PC-9 (cell line): ENCODE data around the gene GJC1. TPM values are rescaled to one million over a fixed set of nuclear protein-coding genes. Genes with fewer than 3 reads are reported as not detected.

Experiments used
- BruUV-seq: library from RNA; stranded (reverse); fragments of 400-500 nt; replicated peaks from 2 replicates; lab custom pipeline; 2021; lab: Mats Ljungman, UMichigan
- CTCF ChIA-PET: fragments of 300-600 bp; sonication (Branson Sonifier 250); formaldehyde crosslinking; loops from one replicate; lab custom pipeline; 2022; ENCODE audit warnings: antibody characterized with exemption; lab: Charles Lee
- POLR2A ChIA-PET: fragments of 300-600 bp; sonication (Branson Sonifier 250); formaldehyde crosslinking; loops from one replicate; lab custom pipeline; 2022; ENCODE audit warnings: antibody characterized with exemption; ENCODE audit not compliant: unreplicated experiment; lab: Charles Lee
- DNase-seq, 2 experiments: peaks; one replicate each; pipeline versions ENCODE4 v3.0.0 to v3.0.0-alpha.2; 2015 to 2022; ENCODE audit warnings: mixed read lengths in 1 of 2
- H2AFZ ChIP-seq: fragments of 200-600 bp; sonication (generic); 2 replicates; pipeline ENCODE4 v1.8.1; 2017; ENCODE audit warnings: antibody characterized with exemption
- H3F3A ChIP-seq: fragments of 200-600 bp; sonication (generic); 2 replicates; pipeline ENCODE4 v1.8.1; 2017; ENCODE audit warnings: antibody characterized with exemption, mild to moderate bottlenecking, low read depth; ENCODE audit not compliant: insufficient read depth
- H3K27ac ChIP-seq: fragments of 200-600 bp; sonication (generic); 2 replicates; pipeline ENCODE4 v1.6.1; 2016; ENCODE audit warnings: mixed run types
- H3K27me3 ChIP-seq: fragments of 200-600 bp; sonication (generic); 2 replicates; pipeline ENCODE4 v1.6.1; 2016; ENCODE audit warnings: low read depth, mixed run types; ENCODE audit not compliant: insufficient read depth
- H3K36me3 ChIP-seq: fragments of 200-600 bp; sonication (generic); 2 replicates; pipeline ENCODE4 v1.6.1; 2016; ENCODE audit warnings: low read depth, mixed run types
- H3K4me1 ChIP-seq: fragments of 200-600 bp; sonication (generic); replicated peaks from 2 replicates; pipeline ENCODE4 v1.6.1; 2016; ENCODE audit warnings: mixed run types; ENCODE audit not compliant: insufficient read depth
- H3K4me2 ChIP-seq: fragments of 200-600 bp; sonication (generic); 2 replicates; pipeline ENCODE4 v1.6.1; 2017; ENCODE audit warnings: mixed run types
- H3K4me3 ChIP-seq: fragments of 200-600 bp; sonication (generic); 2 replicates; pipeline ENCODE4 v1.6.1; 2016; ENCODE audit warnings: mixed run types
- H3K79me2 ChIP-seq: fragments of 200-600 bp; sonication (generic); 2 replicates; pipeline ENCODE4 v1.6.1; 2017; ENCODE audit warnings: low read depth, mixed run types
- H3K9me2 ChIP-seq: fragments of 200-600 bp; sonication (generic); 2 replicates; pipeline ENCODE4 v1.8.1; 2017; ENCODE audit warnings: mild to moderate bottlenecking; ENCODE audit not compliant: insufficient read depth
- H3K9me3 ChIP-seq: fragments of 200-600 bp; sonication (generic); 2 replicates; pipeline ENCODE4 v1.8.1; 2016; ENCODE audit warnings: low read depth; ENCODE audit not compliant: insufficient read depth
- H4K20me1 ChIP-seq: fragments of 200-600 bp; sonication (generic); 2 replicates; pipeline ENCODE4 v1.8.1; 2017; ENCODE audit not compliant: insufficient read depth
- EZH2 ChIP-seq: fragments of 200-600 bp; sonication (generic); IDR thresholded peaks from 2 replicates; pipeline ENCODE4 v1.8.0; 2017; ENCODE audit warnings: antibody characterized with exemption, low read depth
- intact Hi-C: fragments of 100-400 bp; cut with micrococcal nuclease; formaldehyde crosslinking; loops from one replicate; pipeline ENCODE4 v1.10.0; 2022; ENCODE audit not compliant: unreplicated experiment
- total RNA-seq: library from RNA; stranded (reverse); gene quantifications from 2 replicates; pipeline ENCODE4 v1.2.3, GENCODE V29; 2021
- TF ChIP-seq, protein P1 (sequence below): fragments of 200-600 bp; sonication (generic); conservative IDR thresholded peaks from 2 replicates; pipeline ENCODE4 v1.6.1; 2017; ENCODE audit warnings: mixed run types, antibody characterized with exemption, mild to moderate bottlenecking, moderate library complexity

GJC1 gene
- total RNA-seq, 1 experiment from 2014 or later: 42.6 TPM

DNA sequence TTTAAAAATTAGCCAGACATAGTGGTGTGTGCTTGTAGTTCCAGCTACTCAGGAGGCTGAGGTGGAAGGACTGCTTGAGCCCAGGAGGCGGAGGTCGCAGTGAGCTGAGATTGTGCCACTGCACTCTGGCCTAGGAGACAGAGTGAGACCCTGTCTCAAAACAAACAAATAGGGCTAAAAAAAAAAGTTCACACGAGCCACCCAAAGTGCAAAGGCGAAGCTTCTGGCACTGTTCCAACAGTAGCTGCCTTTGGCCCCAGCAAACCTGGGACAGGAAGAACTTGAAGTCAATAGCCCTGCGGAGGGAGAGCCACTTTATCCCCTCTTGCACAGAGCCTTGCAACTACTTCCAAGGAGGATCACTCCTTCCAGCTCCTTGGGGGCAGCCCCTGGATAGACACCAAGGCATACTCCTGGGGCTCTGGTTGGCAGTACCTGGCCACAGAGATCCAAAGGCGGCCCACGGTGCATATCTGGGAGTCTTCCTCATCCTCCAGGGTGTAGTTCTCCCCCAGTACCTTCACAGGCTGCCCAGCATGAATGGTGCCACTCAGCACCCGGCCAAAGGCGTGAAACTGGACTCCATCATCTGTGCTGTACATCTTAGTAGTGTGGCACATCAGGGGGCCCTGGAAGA is 32.3 kb upstream of the GJC1 start:
- H3K4me2 ChIP-seq: no peak overlapping the region
- no peaks in the 10 kb centered on the region for H3K79me2 ChIP-seq
- no peak overlapping the region for H2AFZ ChIP-seq
- H3K27ac ChIP-seq: no peak overlapping the region
- H3K9me2 ChIP-seq: no peaks in the 10 kb centered on the region
- H3K4me3 ChIP-seq: no peak overlapping the region
- H3K36me3 ChIP-seq: peaks cover 28% of the 10 kb centered on the region
- TF ChIP-seq EZH2: no peak
- TF ChIP-seq, protein P1, sequence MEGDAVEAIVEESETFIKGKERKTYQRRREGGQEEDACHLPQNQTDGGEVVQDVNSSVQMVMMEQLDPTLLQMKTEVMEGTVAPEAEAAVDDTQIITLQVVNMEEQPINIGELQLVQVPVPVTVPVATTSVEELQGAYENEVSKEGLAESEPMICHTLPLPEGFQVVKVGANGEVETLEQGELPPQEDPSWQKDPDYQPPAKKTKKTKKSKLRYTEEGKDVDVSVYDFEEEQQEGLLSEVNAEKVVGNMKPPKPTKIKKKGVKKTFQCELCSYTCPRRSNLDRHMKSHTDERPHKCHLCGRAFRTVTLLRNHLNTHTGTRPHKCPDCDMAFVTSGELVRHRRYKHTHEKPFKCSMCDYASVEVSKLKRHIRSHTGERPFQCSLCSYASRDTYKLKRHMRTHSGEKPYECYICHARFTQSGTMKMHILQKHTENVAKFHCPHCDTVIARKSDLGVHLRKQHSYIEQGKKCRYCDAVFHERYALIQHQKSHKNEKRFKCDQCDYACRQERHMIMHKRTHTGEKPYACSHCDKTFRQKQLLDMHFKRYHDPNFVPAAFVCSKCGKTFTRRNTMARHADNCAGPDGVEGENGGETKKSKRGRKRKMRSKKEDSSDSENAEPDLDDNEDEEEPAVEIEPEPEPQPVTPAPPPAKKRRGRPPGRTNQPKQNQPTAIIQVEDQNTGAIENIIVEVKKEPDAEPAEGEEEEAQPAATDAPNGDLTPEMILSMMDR: no peak
- no TSS peak for BruUV-seq
- no peaks in the 10 kb centered on the region for H4K20me1 ChIP-seq
- POLR2A ChIA-PET: no interaction called here
- intact Hi-C loops: no loop called here
- CTCF ChIA-PET: no interaction called here
- no peaks in the 10 kb centered on the region for H3K27me3 ChIP-seq
- H3K4me1 ChIP-seq: no peaks in the 10 kb centered on the region
- peaks cover 11% of the 10 kb centered on the region; the same call in 1 of the 2 replicates for H3F3A ChIP-seq
- DNase-seq: no peak
- H3K9me3 ChIP-seq: no peaks in the 10 kb centered on the region

DNA sequence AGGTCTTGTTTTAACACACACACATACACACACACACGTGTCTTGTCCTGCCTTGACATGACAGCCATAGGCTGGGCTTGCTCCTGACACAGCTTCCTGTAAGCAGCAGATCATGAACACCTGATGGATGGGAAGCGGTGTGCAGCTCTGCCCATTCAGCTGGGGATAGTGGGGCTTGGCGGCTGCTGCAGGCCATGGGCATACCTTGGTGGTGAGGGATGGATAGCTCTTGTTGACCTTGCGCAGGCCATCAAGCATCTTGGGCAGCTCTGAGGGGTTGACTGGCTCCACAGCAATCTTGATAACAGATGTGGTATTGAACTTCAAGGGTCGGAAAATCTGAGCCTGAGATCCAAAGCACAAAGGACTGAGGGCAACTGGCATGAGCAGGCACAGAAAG is 29.6 kb upstream of the GJC1 start:
- H3F3A ChIP-seq: no peaks in the 10 kb centered on the region

DNA sequence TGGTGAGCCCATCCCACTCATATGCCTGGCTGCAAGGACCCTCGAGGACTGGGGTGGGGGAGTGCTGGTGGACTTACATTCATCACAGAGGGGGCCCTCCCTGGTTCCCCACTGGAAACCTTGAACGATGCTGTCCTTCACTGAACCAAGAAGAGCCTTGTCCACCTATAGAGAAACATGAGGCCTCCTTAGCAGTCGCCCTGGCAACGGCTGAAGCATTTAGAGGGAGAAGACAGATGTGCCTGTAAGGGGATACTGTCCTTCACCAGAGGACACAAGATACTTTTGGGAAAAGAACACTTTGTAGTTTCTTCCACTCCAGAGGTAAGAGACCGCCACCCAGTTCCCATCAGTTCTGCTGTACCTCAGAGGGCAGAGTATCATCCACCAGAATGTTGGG is 24.1 kb upstream of the GJC1 start:
- Histone ChIP-seq H3K4me1 (no peaks in the 10 kb centered on the region), H3K27ac (no peak overlapping the region), H3K79me2 (no peaks in the 10 kb centered on the region), H3K4me2 (no peak overlapping the region), H3K9me3 (no peaks in the 10 kb centered on the region), H3K27me3 (no peaks in the 10 kb centered on the region), H3K9me2 (no peaks in the 10 kb centered on the region), H2AFZ (no peak overlapping the region), H3K4me3 (no peak overlapping the region), H3F3A (peaks cover 10% of the 10 kb centered on the region; the same call in 1 of the 2 replicates), H3K36me3 (peaks cover 23% of the 10 kb centered on the region), H4K20me1 (no peaks in the 10 kb centered on the region)
- ChIA-PET POLR2A (no interaction called here), CTCF (no interaction called here)
- no TSS peak for BruUV-seq
- no peak for TF ChIP-seq EZH2
- TF ChIP-seq, protein P1: no peak
- intact Hi-C loops: no loop called here
- no peak for DNase-seq

More for the DNA sequence above, 29.6 kb upstream of the GJC1 start:
- Histone ChIP-seq H3K4me1 (no peaks in the 10 kb centered on the region), H3K4me2 (no peak overlapping the region), H3K9me2 (no peaks in the 10 kb centered on the region), H3K27ac (no peak overlapping the region), H2AFZ (no peak overlapping the region), H4K20me1 (no peaks in the 10 kb centered on the region), H3K4me3 (no peak overlapping the region), H3K27me3 (no peaks in the 10 kb centered on the region), H3K36me3 (peaks cover 33% of the 10 kb centered on the region), H3K9me3 (no peaks in the 10 kb centered on the region), H3K79me2 (no peaks in the 10 kb centered on the region)
- TF ChIP-seq, protein P1: no peak
- no peak for TF ChIP-seq EZH2
- POLR2A ChIA-PET: interaction anchor here (0.5 kb wide), 1 partner anchor 1461 kb away, joined by 11 read pairs; the partner anchor contains the start of gene ARL4D
- CTCF ChIA-PET: no interaction called here
- no peak for DNase-seq
- BruUV-seq: no TSS peak
- intact Hi-C loops: no loop called here
